ENCODE measurements around the gene ASB9. TPM values are rescaled to one million over a fixed set of nuclear protein-coding genes. Genes with fewer than 3 reads are reported as not detected.
"Not testable (repeated sequence)": the region's sequence is repeated elsewhere in the genome, so short reads cannot be mapped to it uniquely, and the experiment has no call there.

Gene ASB9
- total RNA-seq, 1 experiment from 2014 or later, result 33.8 TPM

- DNase-seq (ENCODE audit: low spot score), result no peak
Observed at GRCh38 chrX:15241301-15241700, 28.6 kb downstream of the ASB9 start.

GRCh38 chrX:15240414-15240813, 29.5 kb downstream of the ASB9 start:
- no peak for DNase-seq (ENCODE audit: low spot score)

- no peak for DNase-seq (ENCODE audit: low spot score)
Observed at GRCh38 chrX:15236146-15236545, 33.7 kb downstream of the ASB9 start.

GRCh38 chrX:15235001-15235400, 34.9 kb downstream of the ASB9 start:
- no peak for DNase-seq (ENCODE audit: low spot score)

GRCh38 chrX:15233416-15234015, 36.4 kb downstream of the ASB9 start:
- peak; percentile 49 for DNase-seq (ENCODE audit: low spot score)

- DNase-seq (ENCODE audit: low spot score), result no peak
Observed at GRCh38 chrX:15224747-15225146, 45.1 kb downstream of the ASB9 start.

- DNase-seq (ENCODE audit: low spot score), result peak; percentile 54
Observed at GRCh38 chrX:15221321-15221720, 48.6 kb downstream of the ASB9 start.

GRCh38 chrX:15217161-15217560, 52.7 kb downstream of the ASB9 start:
- DNase-seq (ENCODE audit: low spot score), result no peak

- no peak for DNase-seq (ENCODE audit: low spot score)
Observed at GRCh38 chrX:15216280-15216679, 53.6 kb downstream of the ASB9 start.

GRCh38 chrX:15215366-15215765, 54.5 kb downstream of the ASB9 start:
- DNase-seq (ENCODE audit: low spot score), result no peak

GRCh38 chrX:15214588-15214987, 55.3 kb downstream of the ASB9 start:
- DNase-seq (ENCODE audit: low spot score), result no peak

GRCh38 chrX:15209096-15209495, 60.8 kb downstream of the ASB9 start:
- DNase-seq (ENCODE audit: low spot score), result no peak

- DNase-seq (ENCODE audit: low spot score), result no peak
Observed at GRCh38 chrX:15207994-15208393, 61.9 kb downstream of the ASB9 start.

GRCh38 chrX:15207384-15207783, 62.5 kb downstream of the ASB9 start:
- no peak for DNase-seq (ENCODE audit: low spot score)

GRCh38 chrX:15206306-15206705, 63.6 kb downstream of the ASB9 start:
- no peak for DNase-seq (ENCODE audit: low spot score)

- DNase-seq (ENCODE audit: low spot score), result no peak
Observed at GRCh38 chrX:15204130-15204751, 65.6 kb downstream of the ASB9 start.

GRCh38 chrX:15203694-15204093, 66.2 kb downstream of the ASB9 start:
- no peak for DNase-seq (ENCODE audit: low spot score)

- DNase-seq (ENCODE audit: low spot score), result peak; percentile 92
Observed at GRCh38 chrX:15202454-15203177, 67.3 kb downstream of the ASB9 start.

- DNase-seq (ENCODE audit: low spot score), result no peak
Observed at GRCh38 chrX:15200871-15201270, 69.0 kb downstream of the ASB9 start.

- not testable (repeated sequence) for DNase-seq (ENCODE audit: low spot score)
Observed at GRCh38 chrX:15198608-15199202, 71.2 kb downstream of the ASB9 start.

- no peak for DNase-seq (ENCODE audit: low spot score)
Observed at GRCh38 chrX:15194146-15194545, 75.7 kb downstream of the ASB9 start.

All from A172 (cell line).